Endothelial cell of hepatic sinusoid (primary cell): ENCODE data around the gene SLC66A2.

Experiments used
- in situ Hi-C: cut with HindIII; loops from 2 replicates; pipeline ENCODE4 v1.10.0; 2017; ENCODE audit warnings: low sequenced_read_pairs

The SLC66A2 gene

GRCh38 chr18:79922971-79923411 is 28.5 kb downstream of the SLC66A2 start:
- in situ Hi-C loops = no loop called here

GRCh38 chr18:79921984-79922965 is 29.2 kb downstream of the SLC66A2 start:
- in situ Hi-C loops = no loop called here

- in situ Hi-C loops = no loop called here
These were observed 32.4 kb downstream of the SLC66A2 start for GRCh38 chr18:79919089-79919488.

- in situ Hi-C loops = no loop called here
These were observed 32.8 kb downstream of the SLC66A2 start for GRCh38 chr18:79918615-79919011.

- in situ Hi-C loops = no loop called here
These were observed 33.4 kb downstream of the SLC66A2 start for GRCh38 chr18:79917853-79918614.

DNA sequence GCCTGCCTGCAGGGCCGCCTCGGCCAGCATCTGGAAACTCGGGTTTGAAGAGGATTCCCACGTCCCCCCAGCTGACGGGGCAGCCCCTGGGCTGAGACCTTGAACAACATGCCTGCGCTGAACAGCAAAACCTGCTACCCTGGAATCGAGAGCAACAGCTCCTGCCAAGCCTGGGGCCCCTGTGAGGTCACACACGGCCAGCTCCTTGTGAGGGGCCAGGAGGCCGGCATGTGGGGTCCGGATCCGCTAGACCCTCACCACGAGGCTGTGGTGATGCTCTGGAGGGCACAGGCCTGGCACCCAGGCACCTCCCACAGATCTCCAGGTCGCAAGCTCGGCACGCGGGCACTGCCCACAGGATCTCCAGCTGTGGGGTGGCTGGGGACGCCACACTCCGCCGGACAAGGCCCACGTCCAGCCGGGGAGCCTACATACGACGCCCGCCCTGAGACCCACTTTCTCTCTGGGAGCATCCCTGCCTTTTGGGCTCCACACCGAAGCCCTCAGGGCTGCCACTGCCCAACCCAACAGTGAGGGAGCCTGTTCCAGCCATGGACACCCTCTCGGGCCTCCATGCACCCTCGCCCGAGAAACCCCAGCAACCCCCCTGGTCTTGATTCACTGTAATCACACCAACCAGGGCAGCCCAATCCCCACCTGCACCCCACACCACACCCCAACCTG is 34.1 kb downstream of the SLC66A2 start:
- in situ Hi-C loops = no loop called here

DNA sequence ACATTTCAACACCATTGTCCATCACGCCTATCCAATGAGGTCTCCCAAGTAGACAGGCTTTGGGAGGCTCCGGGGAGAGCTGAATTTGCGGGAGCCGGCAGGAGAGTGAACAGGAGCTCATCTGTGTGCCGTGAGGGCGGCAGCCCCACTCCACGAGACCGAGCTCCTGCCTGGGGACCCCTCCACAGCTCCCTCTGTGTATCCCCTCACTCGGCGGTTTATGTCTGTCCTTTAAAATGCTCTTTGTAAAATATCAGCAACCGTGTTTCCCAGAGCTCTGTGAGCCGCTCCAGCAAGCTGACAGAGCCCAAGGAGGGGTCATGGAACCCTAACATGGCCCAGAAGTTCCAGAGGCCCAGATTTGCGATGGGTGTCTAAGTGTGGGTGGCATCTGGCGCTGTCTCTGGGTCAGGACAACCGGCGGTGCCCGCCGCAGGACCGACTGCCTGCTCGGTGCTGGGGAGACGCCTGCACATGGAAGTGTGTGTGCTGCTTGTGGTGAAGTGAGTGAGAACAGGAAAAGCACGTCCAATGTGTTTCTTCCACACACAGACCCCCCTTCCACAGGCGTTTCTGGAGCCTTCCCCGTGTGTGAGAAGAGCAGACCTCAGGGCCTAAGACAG is 34.8 kb downstream of the SLC66A2 start:
- in situ Hi-C loops = no loop called here

GRCh38 chr18:79916128-79916494 is 35.3 kb downstream of the SLC66A2 start:
- in situ Hi-C loops = no loop called here

DNA sequence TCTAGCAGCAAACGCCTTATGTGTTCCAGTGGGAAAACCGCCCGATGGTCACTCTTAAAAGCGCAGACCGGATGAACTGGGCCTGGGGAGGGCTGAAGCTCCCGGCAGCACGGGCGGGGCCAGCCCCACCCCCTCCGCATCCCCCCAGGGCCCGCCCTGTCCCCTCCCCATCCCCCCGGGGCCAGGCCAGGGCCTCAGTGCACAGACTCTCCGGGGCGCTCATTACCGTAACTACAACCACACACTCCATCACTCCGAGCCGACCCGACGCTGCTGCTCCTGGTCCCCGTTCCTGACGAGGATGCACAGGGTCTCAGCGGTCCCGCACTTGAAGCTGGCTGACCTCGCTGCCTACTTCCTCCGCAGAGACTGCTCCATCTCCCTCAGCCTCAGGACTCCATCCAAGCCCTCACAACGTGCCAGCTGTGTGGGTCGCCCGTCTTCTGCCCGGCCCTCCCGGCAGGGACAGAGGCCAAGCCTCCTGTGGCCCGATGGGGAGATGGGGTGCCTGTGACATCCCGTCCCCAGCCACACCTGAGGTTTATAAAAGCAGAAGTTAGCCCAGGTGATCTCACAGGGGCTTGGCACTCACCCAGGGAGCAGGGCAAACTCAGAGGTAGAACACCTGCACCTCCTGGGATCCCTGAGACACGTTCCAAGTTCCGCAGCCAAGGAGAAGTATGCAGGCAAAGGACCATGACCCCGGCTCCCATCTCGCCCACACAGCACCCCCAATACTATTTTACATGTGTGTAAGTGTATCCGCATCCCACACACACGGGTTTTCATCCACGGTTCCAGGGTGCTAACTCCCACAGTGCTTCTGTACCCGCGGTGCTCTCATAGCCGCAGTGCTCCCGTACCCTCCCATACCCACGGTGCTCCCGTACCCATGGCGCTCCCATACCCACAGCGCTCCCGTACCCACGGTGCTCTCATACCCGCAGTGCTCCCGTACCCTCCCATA is 36.0 kb downstream of the SLC66A2 start:
- in situ Hi-C loops = no loop called here

- in situ Hi-C loops = no loop called here
These were observed 36.8 kb downstream of the SLC66A2 start for GRCh38 chr18:79914614-79915160.

DNA sequence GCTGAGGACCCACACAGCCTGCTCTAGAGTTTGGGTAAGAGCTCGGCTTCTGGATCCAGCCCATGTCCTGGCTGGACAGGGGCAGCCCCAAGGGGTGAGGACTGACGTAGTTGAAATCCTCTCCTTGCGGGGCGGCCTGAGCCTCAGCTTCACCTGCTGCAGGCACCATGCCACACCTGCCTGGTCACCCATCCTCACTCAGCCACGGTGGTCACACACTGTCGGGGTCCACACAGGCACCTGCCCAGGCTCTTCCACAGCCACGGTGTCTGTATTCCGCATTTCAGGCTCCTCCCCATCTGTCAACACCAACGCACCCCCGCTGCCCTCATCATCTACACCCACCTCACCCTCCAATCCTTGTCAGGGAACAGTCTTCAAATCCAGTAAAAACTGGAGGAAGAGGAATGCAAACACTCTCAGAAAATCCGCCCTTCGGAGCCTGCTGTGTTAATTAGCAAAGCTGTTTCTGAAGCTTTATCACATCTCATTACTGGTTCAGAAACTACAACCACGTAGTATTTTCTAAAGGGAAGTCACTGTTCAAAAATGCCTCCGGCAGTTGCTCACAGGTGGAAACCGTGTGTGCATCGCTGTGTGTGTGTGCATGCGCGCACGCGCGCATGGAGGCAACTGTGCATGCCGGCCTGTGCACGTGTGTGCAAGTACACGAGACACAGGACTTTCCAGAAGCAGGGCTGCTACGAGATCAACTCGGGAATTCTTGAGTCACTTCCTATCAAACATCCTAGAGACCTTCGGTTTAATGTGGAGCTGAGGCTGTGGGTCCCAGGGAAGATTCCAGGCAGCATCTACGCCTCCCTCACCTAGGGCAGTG is 38.2 kb downstream of the SLC66A2 start:
- in situ Hi-C loops = no loop called here

GRCh38 chr18:79912409-79912991 is 39.0 kb downstream of the SLC66A2 start:
- in situ Hi-C loops = no loop called here

- in situ Hi-C loops = no loop called here
These were observed 39.8 kb downstream of the SLC66A2 start for GRCh38 chr18:79911344-79912270.

DNA sequence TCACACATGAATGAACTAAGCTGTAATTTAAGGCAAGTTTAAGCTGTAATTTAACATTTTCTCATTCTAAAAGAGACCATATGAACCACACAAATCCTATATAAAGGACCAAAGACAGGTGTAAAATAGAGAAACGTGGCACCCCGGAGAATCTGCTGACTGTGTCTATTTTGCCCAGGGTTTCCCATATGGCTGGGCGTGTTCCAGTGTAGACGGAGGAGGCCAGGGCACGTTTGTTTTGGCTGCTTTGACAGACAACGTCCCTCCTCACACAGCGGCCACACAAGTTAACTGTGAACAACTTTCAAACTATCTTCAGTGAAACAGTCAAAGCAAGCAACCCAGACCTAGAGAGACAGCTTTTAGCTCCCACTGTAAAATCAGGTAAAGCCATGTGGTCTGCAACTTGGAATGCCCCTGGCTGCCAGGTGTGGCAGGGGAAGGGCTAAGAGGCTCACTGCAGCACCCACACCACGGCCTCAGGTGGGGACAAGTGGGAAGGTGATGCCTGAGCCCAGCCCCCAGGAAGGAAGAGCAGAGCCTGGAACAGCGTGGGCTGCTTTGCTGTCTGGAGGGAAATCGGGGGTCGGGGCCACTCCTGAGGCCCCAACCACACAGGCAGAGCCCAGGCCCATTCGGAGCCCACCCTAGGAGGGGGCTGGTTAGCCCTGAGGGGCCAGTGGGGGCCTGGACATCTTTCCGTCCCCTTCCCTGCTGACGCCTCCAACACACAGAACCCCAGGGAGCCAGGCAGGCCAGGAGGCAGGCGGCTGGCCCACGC is 40.7 kb downstream of the SLC66A2 start:
- in situ Hi-C loops = no loop called here

DNA sequence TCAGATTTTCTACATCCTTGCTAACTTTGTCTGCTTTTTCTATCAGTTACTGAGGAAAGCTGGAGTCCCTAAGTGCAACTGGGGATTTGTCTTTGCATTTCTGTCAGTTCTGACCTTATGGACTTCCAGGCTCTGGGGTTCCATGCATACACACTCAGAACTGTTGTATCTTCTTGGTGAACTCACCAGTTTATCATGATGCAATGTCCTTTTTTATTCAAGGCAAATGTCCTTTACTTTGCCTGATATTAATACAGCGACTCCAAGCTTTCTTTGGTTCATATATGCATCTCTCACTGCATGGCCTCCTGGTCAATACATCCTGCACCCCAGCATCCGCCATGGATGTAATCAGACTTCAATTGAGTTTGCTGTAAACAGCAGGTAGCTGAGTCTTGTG is 44.7 kb downstream of the SLC66A2 start:
- in situ Hi-C loops = loop anchor here (5.0 kb wide), 1 partner anchor 79 kb away; no protein-coding TSS in a partner anchor

- in situ Hi-C loops = loop anchor here (5.0 kb wide), 1 partner anchor 79 kb away; no protein-coding TSS in a partner anchor
These were observed 45.5 kb downstream of the SLC66A2 start for GRCh38 chr18:79905993-79906392.
